Naive thymus-derived CD4-positive, alpha-beta T cell (primary cell): ENCODE results near the gene SPARC. TPM values are rescaled to one million over a fixed set of nuclear protein-coding genes. Genes with fewer than 3 reads are reported as not detected.

Experiments
- ATAC-seq: fragments of 150-1000 bp; cut with Tn5 transposase; 2 replicates; pipeline ENCODE4 v1.10.0; 2021; ENCODE audit warnings: mild to moderate bottlenecking, moderate library complexity
- CTCF ChIA-PET: fragments of 350-600 bp; sonication (Branson Sonifier 250); formaldehyde crosslinking; loops from one replicate; lab custom pipeline; 2021; ENCODE audit warnings: antibody characterized with exemption; lab: Charles Lee
- POLR2A ChIA-PET: fragments of 350-600 bp; sonication (Branson Sonifier 250); formaldehyde crosslinking; loops from one replicate; lab custom pipeline; 2021; ENCODE audit warnings: antibody characterized with exemption, inconsistent platforms; lab: Charles Lee
- DNase-seq, 9 donors: peaks; one replicate each; pipeline versions ENCODE4 v3.0.0 to v3.0.0-alpha.2; 2020 to 2022; ENCODE audit warnings: mixed read lengths in 1 of 9
- H3K27ac ChIP-seq: one replicate; pipeline ENCODE4 v1.7.0; 2013; ENCODE audit warnings: mild to moderate bottlenecking, low read depth, low read length, moderate library complexity
- H3K27me3 ChIP-seq, 2 donors: one replicate each; pipeline ENCODE4 v1.7.0; 2013; ENCODE audit warnings: low read length in 2 of 2, mild to moderate bottlenecking in 2 of 2, moderate library complexity in 2 of 2; ENCODE audit not compliant: control insufficient read depth in 2 of 2, insufficient read depth in 2 of 2
- H3K36me3 ChIP-seq, 3 experiments: 1 replicate in 2 of 3; 2 replicates in 1 of 3; pipeline ENCODE4 v1.7.0; 2013; ENCODE audit warnings: low read length in 3 of 3, mild to moderate bottlenecking in 3 of 3, moderate library complexity in 1 of 3; ENCODE audit not compliant: insufficient read depth in 3 of 3, control insufficient read depth in 2 of 3
- H3K4me1 ChIP-seq, 2 donors: one replicate each; pipeline ENCODE4 v1.7.0; 2013; ENCODE audit warnings: low read length in 2 of 2, mild to moderate bottlenecking in 2 of 2, moderate library complexity in 1 of 2; ENCODE audit not compliant: control insufficient read depth in 2 of 2, insufficient read depth in 2 of 2
- H3K4me3 ChIP-seq: 2 replicates; pipeline ENCODE4 v1.7.0; 2013; ENCODE audit warnings: mild to moderate bottlenecking, low read length
- H3K9me3 ChIP-seq, 3 experiments: 1 replicate in 2 of 3; 2 replicates in 1 of 3; pipeline ENCODE4 v1.7.0; 2013; ENCODE audit warnings: low read length in 3 of 3; ENCODE audit not compliant: control insufficient read depth in 2 of 3
- H3K27ac Mint-ChIP-seq, 9 donors: one replicate each; pipeline ENCODE4 v1.8.0; 2020 to 2022; ENCODE audit warnings: mixed read lengths in 9 of 9, mild to moderate bottlenecking in 8 of 9, moderate library complexity in 5 of 9, inconsistent platforms in 2 of 9
- H3K27me3 Mint-ChIP-seq, 5 donors: one replicate each; pipeline ENCODE4 v1.8.0; 2021 to 2022; ENCODE audit warnings: mixed read lengths in 5 of 5, mild to moderate bottlenecking in 1 of 5
- H3K36me3 Mint-ChIP-seq, 5 donors: one replicate each; pipeline ENCODE4 v1.8.0; 2020 to 2022; ENCODE audit warnings: mixed read lengths in 5 of 5, mild to moderate bottlenecking in 3 of 5, inconsistent platforms in 1 of 5
- H3K4me1 Mint-ChIP-seq, 7 donors: one replicate each; pipeline ENCODE4 v1.8.0; 2020 to 2022; ENCODE audit warnings: mixed read lengths in 7 of 7, mild to moderate bottlenecking in 3 of 7, inconsistent platforms in 1 of 7
- H3K4me3 Mint-ChIP-seq, 10 donors: one replicate each; pipeline ENCODE4 v1.8.0; 2020 to 2022; ENCODE audit warnings: mild to moderate bottlenecking in 10 of 10, mixed read lengths in 10 of 10, moderate library complexity in 6 of 10, inconsistent platforms in 2 of 10
- H3K9me3 Mint-ChIP-seq, 11 donors: one replicate each; pipeline ENCODE4 v1.8.0; 2020 to 2022; ENCODE audit warnings: mixed read lengths in 11 of 11, mild to moderate bottlenecking in 4 of 11, inconsistent platforms in 1 of 11, moderate library complexity in 1 of 11
- intact Hi-C, 2 donors: fragments of 100-400 bp; cut with micrococcal nuclease; formaldehyde crosslinking; loops; one replicate each; pipeline ENCODE4 v1.15.1; 2023
- polyA plus RNA-seq, 2 donors: library from polyadenylated mRNA; unstranded; fragments of 300-500 nt; fragmentation: Illumina TruSeq; gene quantifications; one replicate each; pipeline ENCODE4 v1.2.3, GENCODE V29; 2021
- total RNA-seq, 6 experiments: library from RNA in 5 of 6; stranded (reverse) in 5 of 6; gene quantifications; 1 replicate in 5 of 6; 2 replicates in 1 of 6; pipeline ENCODE4 v1.2.3 and lab custom pipeline; 2021 to 2026

The SPARC gene
- total and polyA plus RNA-seq, 7 experiments from 2014 or later, result 0.30 to 14.5 (median 0.62) TPM; not detected in 2

DNA sequence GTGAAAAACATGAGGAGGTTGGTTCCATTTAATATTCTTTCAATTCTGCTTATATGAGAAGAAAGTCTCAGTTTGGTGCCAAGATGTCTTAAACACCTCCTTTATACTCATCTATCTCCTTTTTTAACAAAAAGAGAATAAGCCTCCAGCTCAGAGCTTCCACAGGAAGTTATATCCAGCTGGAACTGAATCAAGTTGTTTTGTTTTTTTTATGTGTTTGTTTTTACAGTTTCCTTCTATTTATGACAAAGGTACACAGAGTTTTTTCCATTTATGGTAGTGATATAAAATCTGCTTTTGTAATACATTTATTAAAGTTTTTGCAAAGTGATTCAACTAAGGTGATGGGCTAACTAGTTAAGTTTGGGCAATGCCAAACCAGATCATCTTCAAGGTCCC is 10.4 kb downstream of the SPARC start:
- Mint-ChIP-seq H3K4me1 (peaks cover 0 to 3% (median 0%) of the 10 kb centered on the region in 7 donors), H3K9me3 (no peaks in the 10 kb centered on the region), H3K4me3 (no peak overlapping the region), H3K36me3 (no peaks in the 10 kb centered on the region), H3K27me3 (peaks cover 0 to 8% (median 0%) of the 10 kb centered on the region in 5 donors), H3K27ac (no peak overlapping the region)
- ChIA-PET POLR2A (no interaction called here), CTCF (interaction anchor here (0.6 kb wide), 1 partner anchor 423 kb away, joined by 4 read pairs; no protein-coding TSS in a partner anchor)
- Histone ChIP-seq H3K9me3 (no peaks in the 10 kb centered on the region), H3K4me3 (no peak overlapping the region), H3K4me1 (no peaks in the 10 kb centered on the region), H3K27me3 (no peaks in the 10 kb centered on the region), H3K36me3 (no peaks in the 10 kb centered on the region), H3K27ac (no peak overlapping the region)
- intact Hi-C loops, result no loop called here
- DNase-seq (no peak), ATAC-seq (no peak)

DNA sequence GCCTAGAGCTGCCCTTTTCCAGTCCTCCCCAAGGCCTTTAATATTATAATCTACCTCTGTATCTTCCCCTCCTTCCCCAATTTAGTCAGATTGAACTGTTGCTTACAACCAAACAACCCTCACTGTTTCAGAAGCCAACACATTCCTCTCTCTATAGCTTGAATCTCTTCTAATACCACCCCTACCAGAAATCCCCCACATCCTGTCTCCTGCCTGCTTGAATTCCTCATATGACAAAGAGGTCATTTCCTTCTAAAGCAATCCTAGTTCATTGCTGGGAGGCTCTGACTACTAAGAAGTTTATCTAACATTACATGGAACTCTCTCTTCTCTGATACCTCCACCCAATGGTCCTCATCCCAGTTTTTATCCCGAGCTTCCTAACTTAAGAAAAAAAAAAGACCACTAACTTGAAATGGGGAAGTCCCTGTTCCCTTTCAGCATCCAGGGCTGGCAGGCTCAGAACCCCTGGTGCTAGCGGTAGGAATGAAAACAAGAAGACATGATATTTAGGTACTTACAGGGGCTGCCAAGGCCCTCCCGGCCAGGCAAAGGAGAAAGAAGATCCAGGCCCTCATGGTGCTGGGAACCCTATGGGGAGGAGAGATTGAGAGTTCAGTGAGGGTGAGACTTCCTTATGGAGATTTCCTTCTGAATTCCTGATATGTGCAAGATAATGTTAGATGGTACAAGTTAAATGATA is 11.0 kb downstream of the SPARC start:
- ChIA-PET POLR2A (no interaction called here), CTCF (interaction anchor here (0.6 to 1.0 kb wide), 2 partner anchors 17 to 24 kb away, joined by 3 to 4 read pairs; no protein-coding TSS in a partner anchor)
- Histone ChIP-seq H3K27ac (no peak overlapping the region), H3K4me3 (no peak overlapping the region), H3K4me1 (no peaks in the 10 kb centered on the region), H3K36me3 (no peaks in the 10 kb centered on the region), H3K27me3 (no peaks in the 10 kb centered on the region), H3K9me3 (no peaks in the 10 kb centered on the region)
- Mint-ChIP-seq H3K9me3 (no peaks in the 10 kb centered on the region), H3K4me1 (peaks cover 0 to 3% (median 0%) of the 10 kb centered on the region in 7 donors), H3K27ac (no peak overlapping the region), H3K27me3 (peaks cover 0 to 9% (median 0%) of the 10 kb centered on the region in 5 donors), H3K36me3 (no peaks in the 10 kb centered on the region), H3K4me3 (no peak overlapping the region)
- ATAC-seq, result no peak
- intact Hi-C loops, result no loop called here
- DNase-seq, result no peak

GRCh38 chr5:151674626-151675610 is 11.8 kb downstream of the SPARC start:
- intact Hi-C loops, result no loop called here
- ATAC-seq, result peak; percentile 56
- DNase-seq, result no peak
- H3K27ac Mint-ChIP-seq, result no peak overlapping the region
- no peaks in the 10 kb centered on the region for H3K9me3 ChIP-seq
- H3K36me3 ChIP-seq, result no peaks in the 10 kb centered on the region
- no peaks in the 10 kb centered on the region for H3K9me3 Mint-ChIP-seq
- no peak overlapping the region for H3K27ac ChIP-seq
- no peaks in the 10 kb centered on the region for H3K27me3 ChIP-seq
- H3K4me1 Mint-ChIP-seq, result peaks cover 0 to 3% (median 0%) of the 10 kb centered on the region in 7 donors
- no peaks in the 10 kb centered on the region for H3K36me3 Mint-ChIP-seq
- no peak overlapping the region for H3K4me3 Mint-ChIP-seq
- H3K27me3 Mint-ChIP-seq, result peaks cover 0 to 12% (median 0%) of the 10 kb centered on the region in 5 donors
- ChIA-PET POLR2A (no interaction called here), CTCF (interaction anchor here (1.0 kb wide), 1 partner anchor 16 kb away, joined by 3 read pairs; no protein-coding TSS in a partner anchor)
- no peaks in the 10 kb centered on the region for H3K4me1 ChIP-seq
- H3K4me3 ChIP-seq, result no peak overlapping the region

DNA sequence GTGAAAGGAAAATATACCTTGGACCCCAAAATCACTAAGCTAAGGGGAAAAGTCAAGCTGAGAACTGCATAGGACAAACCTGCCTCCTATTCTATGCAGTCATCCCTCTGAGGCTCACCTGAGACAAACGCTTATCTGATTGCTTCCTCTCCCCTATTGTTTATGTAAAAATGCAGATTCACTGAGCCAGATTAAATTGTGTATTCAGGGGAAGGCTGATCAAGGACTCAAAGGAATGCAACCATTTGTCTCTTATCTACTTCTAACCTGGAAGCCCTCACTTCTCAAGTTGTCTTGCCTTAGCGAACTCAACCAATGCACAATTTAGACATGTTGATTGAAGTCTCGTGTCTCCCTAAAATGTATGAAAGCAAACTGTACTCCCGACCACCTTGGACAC is 13.3 kb downstream of the SPARC start:
- intact Hi-C loops, result no loop called here
- ChIA-PET CTCF (no interaction called here), POLR2A (no interaction called here)
- ATAC-seq (no peak), DNase-seq (no peak)
- no peak overlapping the region for H3K27ac Mint-ChIP-seq
- H3K9me3 ChIP-seq, result no peaks in the 10 kb centered on the region
- no peak overlapping the region for H3K4me3 ChIP-seq
- peaks cover 0 to 3% (median 0%) of the 10 kb centered on the region in 7 donors for H3K4me1 Mint-ChIP-seq
- H3K36me3 ChIP-seq, result no peaks in the 10 kb centered on the region
- no peaks in the 10 kb centered on the region for H3K36me3 Mint-ChIP-seq
- H3K4me1 ChIP-seq, result no peaks in the 10 kb centered on the region
- H3K9me3 Mint-ChIP-seq, result no peaks in the 10 kb centered on the region
- peaks cover 0 to 12% (median 0%) of the 10 kb centered on the region in 5 donors for H3K27me3 Mint-ChIP-seq
- H3K27me3 ChIP-seq, result no peaks in the 10 kb centered on the region
- H3K4me3 Mint-ChIP-seq, result no peak overlapping the region
- no peak overlapping the region for H3K27ac ChIP-seq

DNA sequence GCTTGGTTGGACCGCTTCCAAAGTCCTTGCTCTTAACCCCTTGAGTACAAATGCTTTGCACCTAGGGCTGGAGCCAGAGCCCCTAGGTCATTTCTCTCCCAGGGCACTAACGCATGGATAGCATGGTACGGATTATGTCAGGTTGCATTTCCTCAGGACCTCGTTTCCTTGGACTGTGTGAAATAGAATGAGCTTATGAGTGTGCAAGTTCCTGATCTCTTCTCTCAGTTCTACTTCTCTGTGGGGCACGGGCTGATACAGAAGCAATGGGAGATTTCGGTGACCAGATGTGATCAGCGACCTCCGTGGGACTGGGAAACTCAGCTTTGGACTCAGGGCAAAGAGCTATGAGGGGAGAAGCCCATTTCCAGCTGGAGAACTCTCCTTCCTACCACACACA is 14.2 kb downstream of the SPARC start:
- Mint-ChIP-seq H3K27me3 (peaks cover 0 to 12% (median 0%) of the 10 kb centered on the region in 5 donors), H3K27ac (no peak overlapping the region), H3K4me1 (peaks cover 0 to 3% (median 0%) of the 10 kb centered on the region in 7 donors), H3K36me3 (no peaks in the 10 kb centered on the region), H3K4me3 (no peak overlapping the region), H3K9me3 (no peaks in the 10 kb centered on the region)
- no peaks in the 10 kb centered on the region for H3K9me3 ChIP-seq
- no peak for DNase-seq
- intact Hi-C loops, result no loop called here
- H3K4me3 ChIP-seq, result no peak overlapping the region
- no peaks in the 10 kb centered on the region for H3K36me3 ChIP-seq
- ChIA-PET POLR2A (interaction anchor here (0.5 kb wide), 1 partner anchor 109 kb away, joined by 4 read pairs; no protein-coding TSS in a partner anchor), CTCF (interaction anchor here (0.6 to 1.9 kb wide), 3 partner anchors 14 to 100 kb away, joined by 3 to 5 read pairs (median 3); no protein-coding TSS in a partner anchor)
- H3K27ac ChIP-seq, result no peak overlapping the region
- H3K27me3 ChIP-seq, result no peaks in the 10 kb centered on the region
- ATAC-seq, result peak; percentile 33
- no peaks in the 10 kb centered on the region for H3K4me1 ChIP-seq

DNA sequence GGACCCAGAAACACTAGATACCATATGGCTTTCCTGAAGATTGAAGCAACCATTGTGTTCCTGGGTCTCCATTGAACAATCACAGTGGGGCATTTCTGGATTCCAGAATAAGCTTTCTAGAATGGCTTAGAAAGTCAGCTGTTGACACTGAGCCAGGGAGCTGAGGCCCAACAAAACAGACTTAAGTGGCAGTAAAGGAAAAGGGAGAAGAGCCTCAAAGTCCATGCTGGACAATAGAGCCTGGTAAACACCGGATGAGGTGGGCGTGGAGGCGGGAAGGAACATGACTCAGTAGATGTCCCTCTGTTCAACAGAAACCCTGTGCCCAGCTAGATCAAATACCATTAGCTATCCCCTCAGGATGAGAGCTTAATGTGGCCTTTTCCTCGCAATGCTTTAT is 14.8 kb downstream of the SPARC start:
- H3K27me3 Mint-ChIP-seq, result peaks cover 0 to 8% (median 0%) of the 10 kb centered on the region in 5 donors
- DNase-seq, result no peak
- intact Hi-C loops, result no loop called here

More for the DNA sequence above, 14.8 kb downstream of the SPARC start:
- peaks cover 0 to 3% (median 0%) of the 10 kb centered on the region in 7 donors for H3K4me1 Mint-ChIP-seq
- H3K36me3 Mint-ChIP-seq, result no peaks in the 10 kb centered on the region
- Histone ChIP-seq H3K27me3 (no peaks in the 10 kb centered on the region), H3K9me3 (no peaks in the 10 kb centered on the region), H3K4me1 (no peaks in the 10 kb centered on the region), H3K36me3 (no peaks in the 10 kb centered on the region), H3K27ac (no peak overlapping the region), H3K4me3 (no peak overlapping the region)
- ChIA-PET POLR2A (interaction anchor here (0.5 kb wide), 1 partner anchor 110 kb away, joined by 4 read pairs; no protein-coding TSS in a partner anchor), CTCF (interaction anchor here (0.6 to 1.9 kb wide), 3 partner anchors 13 to 101 kb away, joined by 3 to 5 read pairs (median 3); no protein-coding TSS in a partner anchor)
- ATAC-seq, result no peak
- H3K27ac Mint-ChIP-seq, result no peak overlapping the region
- H3K4me3 Mint-ChIP-seq, result no peak overlapping the region
- H3K9me3 Mint-ChIP-seq, result no peaks in the 10 kb centered on the region
